Uterus (tissue), 4 donors: Measurements from ENCODE around the gene SRRM2. TPM values are rescaled to one million over a fixed set of nuclear protein-coding genes. Genes with fewer than 3 reads are reported as not detected.

ENCODE experiments used
- DNase-seq, 2 donors: peaks; one replicate each; pipeline ENCODE4 v3.0.0-alpha.2; 2019 to 2020
- H3K27ac ChIP-seq, 2 donors: fragments of 200-600 bp; sonication (generic); 1 replicate in 1 of 2; 2 replicates in 1 of 2; pipeline ENCODE4 v1.5.1; 2016 to 2018
- H3K27me3 ChIP-seq, 2 donors: fragments of 200-600 bp; sonication (generic); one replicate each; pipeline ENCODE4 v1.5.1; 2018 to 2019; ENCODE audit warnings: control low read depth in 1 of 2
- H3K36me3 ChIP-seq, 2 donors: fragments of 200-600 bp; sonication (generic); one replicate each; pipeline ENCODE4 v1.5.1; 2019; ENCODE audit warnings: control low read depth in 1 of 2
- H3K4me1 ChIP-seq, 2 donors: fragments of 200-600 bp; sonication (generic); one replicate each; pipeline ENCODE4 v1.5.1; 2018 to 2019; ENCODE audit warnings: control low read depth in 1 of 2
- H3K4me3 ChIP-seq, 2 donors: fragments of 200-600 bp; sonication (generic); 1 replicate in 1 of 2; 2 replicates in 1 of 2; pipeline ENCODE4 v1.5.1; 2018 to 2019; ENCODE audit warnings: mild to moderate bottlenecking in 1 of 2
- H3K9me3 ChIP-seq, 2 donors: fragments of 200-600 bp; sonication (generic); one replicate each; pipeline ENCODE4 v1.5.1; 2019; ENCODE audit warnings: control low read depth in 1 of 2
- POLR2A ChIP-seq, 2 donors: fragments of 450-650 bp; IDR thresholded peaks; one replicate each; pipeline ENCODE4 v1.6.1; 2016; ENCODE audit warnings: antibody characterized with exemption in 2 of 2, mild to moderate bottlenecking in 1 of 2, moderate library complexity in 1 of 2
- intact Hi-C: fragments of 100-400 bp; cut with DNase I; formaldehyde crosslinking; loops from one replicate; pipeline ENCODE4 v1.15.1; 2023; ENCODE audit warnings: low total_unique reads
- total RNA-seq, 4 donors: library from RNA; depleted of rRNA in 3 of 4; stranded (reverse); fragments of >200 nt in 3 of 4; gene quantifications; one replicate each; pipeline versions ENCODE4 v1.1.0 to v1.2.4, GENCODE V29; 2014 to 2023
- TF ChIP-seq, protein P1 (sequence below), 4 experiments: fragments of 200-600 bp in 2 of 4; fragments of 450-650 bp in 2 of 4; sonication (generic) in 2 of 4; IDR thresholded peaks; one replicate each; pipeline ENCODE4 v1.5.1; 2016 to 2019; ENCODE audit warnings: antibody characterized with exemption in 4 of 4, mild to moderate bottlenecking in 2 of 4, moderate library complexity in 1 of 4
- donor health status: DM: yes; HTN: yes; CAD: no.

The SRRM2 gene
- total RNA-seq, 4 donors from 2014 or later, result 92.7 to 900 (median 121) TPM

DNA sequence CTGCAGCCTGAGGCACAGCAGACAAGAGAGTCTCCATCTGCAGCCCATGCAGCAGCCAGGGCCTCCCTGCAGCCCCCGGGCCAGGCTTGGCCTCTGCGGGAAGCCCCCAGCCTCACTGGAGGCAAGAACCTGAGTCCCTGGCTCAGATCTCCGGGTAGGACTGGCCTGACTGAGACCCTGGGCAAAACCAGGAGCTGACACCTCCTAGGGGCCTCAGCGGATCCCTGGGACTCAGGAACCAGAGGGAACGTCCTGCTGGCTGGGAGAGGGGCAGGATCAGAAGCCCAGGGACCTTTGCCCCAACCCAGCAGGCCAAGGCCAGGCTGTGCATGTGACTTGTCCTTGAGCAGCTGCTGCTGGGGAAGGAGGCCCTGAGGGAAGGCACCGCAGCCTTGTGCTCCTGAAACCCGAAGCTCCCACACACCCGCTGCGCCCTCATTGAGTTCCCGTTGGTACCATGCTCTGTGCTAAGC lies 62.9 kb downstream of the SRRM2 start:
- H3K27ac ChIP-seq, result no peak overlapping the region
- intact Hi-C loops, result no loop called here
- no peak for TF ChIP-seq POLR2A (IDR thresholded peaks at IDR 0.05)
- TF ChIP-seq, protein P1, sequence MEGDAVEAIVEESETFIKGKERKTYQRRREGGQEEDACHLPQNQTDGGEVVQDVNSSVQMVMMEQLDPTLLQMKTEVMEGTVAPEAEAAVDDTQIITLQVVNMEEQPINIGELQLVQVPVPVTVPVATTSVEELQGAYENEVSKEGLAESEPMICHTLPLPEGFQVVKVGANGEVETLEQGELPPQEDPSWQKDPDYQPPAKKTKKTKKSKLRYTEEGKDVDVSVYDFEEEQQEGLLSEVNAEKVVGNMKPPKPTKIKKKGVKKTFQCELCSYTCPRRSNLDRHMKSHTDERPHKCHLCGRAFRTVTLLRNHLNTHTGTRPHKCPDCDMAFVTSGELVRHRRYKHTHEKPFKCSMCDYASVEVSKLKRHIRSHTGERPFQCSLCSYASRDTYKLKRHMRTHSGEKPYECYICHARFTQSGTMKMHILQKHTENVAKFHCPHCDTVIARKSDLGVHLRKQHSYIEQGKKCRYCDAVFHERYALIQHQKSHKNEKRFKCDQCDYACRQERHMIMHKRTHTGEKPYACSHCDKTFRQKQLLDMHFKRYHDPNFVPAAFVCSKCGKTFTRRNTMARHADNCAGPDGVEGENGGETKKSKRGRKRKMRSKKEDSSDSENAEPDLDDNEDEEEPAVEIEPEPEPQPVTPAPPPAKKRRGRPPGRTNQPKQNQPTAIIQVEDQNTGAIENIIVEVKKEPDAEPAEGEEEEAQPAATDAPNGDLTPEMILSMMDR (IDR thresholded peaks at IDR 0.05), result no peak
- no peaks in the 10 kb centered on the region for H3K27me3 ChIP-seq
- H3K9me3 ChIP-seq, result no peaks in the 10 kb centered on the region
- DNase-seq, result no peak
- H3K36me3 ChIP-seq, result no peaks in the 10 kb centered on the region
- H3K4me3 ChIP-seq, result no peak overlapping the region
- H3K4me1 ChIP-seq, result no peaks in the 10 kb centered on the region

DNA sequence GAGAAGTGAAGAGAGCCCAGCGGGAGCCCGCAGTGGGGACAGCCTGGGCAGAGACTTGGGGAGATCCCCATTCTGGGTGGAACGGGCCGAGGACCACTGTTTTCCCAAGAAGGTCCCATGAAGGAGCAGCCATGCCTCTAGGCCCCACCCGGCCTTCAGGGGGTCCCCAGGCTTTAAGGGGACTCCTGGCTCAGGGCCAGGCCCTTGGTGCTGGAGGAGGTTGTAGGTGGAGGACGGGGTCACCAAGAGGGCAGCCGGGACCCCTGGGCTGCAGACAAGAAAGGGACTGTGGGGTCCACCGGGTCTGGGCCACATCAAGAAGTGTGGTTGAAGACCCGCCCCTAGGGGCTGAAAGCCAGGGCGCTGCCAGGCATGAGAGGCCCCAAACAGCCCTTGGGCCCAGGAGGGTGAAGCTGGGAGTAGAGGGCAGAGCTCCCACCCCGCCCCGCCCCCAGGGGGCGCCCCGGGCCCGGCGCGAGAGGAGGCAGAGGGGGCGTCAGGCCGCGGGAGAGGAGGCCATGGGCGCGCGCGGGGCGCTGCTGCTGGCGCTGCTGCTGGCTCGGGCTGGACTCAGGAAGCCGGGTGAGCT lies 64.4 kb downstream of the SRRM2 start, which contains the start of gene PRSS21:
PRSS21 (plus strand) TSS at position 487 of the 589 bp plus-strand sequence; CDS start at position 519, 32 bp downstream.
- Histone ChIP-seq H3K27me3 (no peaks in the 10 kb centered on the region), H3K4me1 (no peaks in the 10 kb centered on the region), H3K36me3 (no peaks in the 10 kb centered on the region), H3K27ac (no peak within 1 kb of the TSS), H3K4me3 (no peak within 1 kb of the TSS), H3K9me3 (no peaks in the 10 kb centered on the region)
- DNase-seq, result no peak
- TF ChIP-seq, protein P1 (IDR thresholded peaks at IDR 0.05), result no peak
- TF ChIP-seq POLR2A (IDR thresholded peaks at IDR 0.05), result no peak
- intact Hi-C loops, result no loop called here

GRCh38 chr16:2817340-2818271 lies 65.2 kb downstream of the SRRM2 start:
- TF ChIP-seq, protein P1 (IDR thresholded peaks at IDR 0.05), result no peak
- no peak for TF ChIP-seq POLR2A (IDR thresholded peaks at IDR 0.05)
- no peaks in the 10 kb centered on the region for H3K4me1 ChIP-seq
- H3K27ac ChIP-seq, result no peak overlapping the region
- no peaks in the 10 kb centered on the region for H3K36me3 ChIP-seq
- intact Hi-C loops, result no loop called here
- no peak for DNase-seq
- no peaks in the 10 kb centered on the region for H3K27me3 ChIP-seq
- H3K4me3 ChIP-seq, result no peak overlapping the region
- no peaks in the 10 kb centered on the region for H3K9me3 ChIP-seq

- no peak overlapping the region for H3K4me3 ChIP-seq
- no peak for DNase-seq
- H3K4me1 ChIP-seq, result no peaks in the 10 kb centered on the region
- TF ChIP-seq, protein P1 (IDR thresholded peaks at IDR 0.05), result no peak
- TF ChIP-seq POLR2A (IDR thresholded peaks at IDR 0.05), result no peak
- intact Hi-C loops, result no loop called here
- H3K9me3 ChIP-seq, result no peaks in the 10 kb centered on the region
- H3K36me3 ChIP-seq, result no peaks in the 10 kb centered on the region
- no peak overlapping the region for H3K27ac ChIP-seq
- H3K27me3 ChIP-seq, result no peaks in the 10 kb centered on the region
Measured at GRCh38 chr16:2818272-2818876, 65.9 kb downstream of the SRRM2 start.
